Inferior parietal cortex (tissue), 1 donor: ENCODE data around the gene PTPRF.

Experiments
- DNase-seq: peaks from one replicate; pipeline ENCODE4 v3.0.0-alpha.2; 2016; ENCODE audit errors: extremely low spot score

The PTPRF gene

DNA sequence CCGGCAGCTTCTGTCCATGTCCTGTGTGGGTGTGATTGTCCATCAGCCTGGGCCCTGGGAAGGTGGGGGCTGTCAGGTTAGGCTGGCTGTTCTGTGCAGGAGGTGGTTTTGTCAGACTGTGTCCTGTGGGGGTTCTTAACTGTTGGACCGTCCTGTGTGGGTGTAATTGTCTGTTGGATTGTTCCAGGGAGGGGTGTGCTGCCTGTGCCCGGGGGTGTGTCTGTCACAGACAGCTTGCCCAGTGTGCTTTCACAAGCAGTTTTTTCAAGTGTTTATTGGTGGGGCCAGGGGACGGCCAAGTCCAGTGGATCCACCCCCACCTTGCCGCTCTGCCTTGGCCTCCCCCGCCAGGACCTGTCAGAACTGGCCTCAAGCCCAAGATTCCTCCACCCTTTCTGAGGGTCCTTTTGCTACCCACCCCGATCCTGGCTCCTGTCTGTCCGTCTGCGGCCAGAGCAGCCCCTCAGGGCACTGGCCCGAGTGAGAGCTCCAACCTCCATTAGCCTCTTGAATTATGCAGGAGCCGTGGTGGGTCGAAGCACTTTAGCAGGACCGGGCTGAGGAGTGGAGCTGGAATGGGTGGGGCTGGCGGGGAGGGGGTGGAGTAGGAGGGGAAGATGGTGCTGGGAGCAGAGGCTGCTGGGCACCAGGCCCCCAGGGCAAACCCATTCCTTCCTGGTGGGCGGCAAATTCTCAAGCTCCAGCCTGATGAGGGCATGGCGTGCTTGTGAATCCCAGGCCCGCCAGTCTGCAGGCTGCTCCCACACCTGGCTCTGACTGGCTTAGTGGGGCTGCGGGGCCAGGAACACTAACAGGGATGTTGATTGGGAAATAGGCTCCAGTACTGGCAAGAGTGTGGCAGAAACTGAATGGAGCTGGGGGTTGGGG lies 47.2 kb downstream of the PTPRF start:
- no peak for DNase-seq

DNA sequence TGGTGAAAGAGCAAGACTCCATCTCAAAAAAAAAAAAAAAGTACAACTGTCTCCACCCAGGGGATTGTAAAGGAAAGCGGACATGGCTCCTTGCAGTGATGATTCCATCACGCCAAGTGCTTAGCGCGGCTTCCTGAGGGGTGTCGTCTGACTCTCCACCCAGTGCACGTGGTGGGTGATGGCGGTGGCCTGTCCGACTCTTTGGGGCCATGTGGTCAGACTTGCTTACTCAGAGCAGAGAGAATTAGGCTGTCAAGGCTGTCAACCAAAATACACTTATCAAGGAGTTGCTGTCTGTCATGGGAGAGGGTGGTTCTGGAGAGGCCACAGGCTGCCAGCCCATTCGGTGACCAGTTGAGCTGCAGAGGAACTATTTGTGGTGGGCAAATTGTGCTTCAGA lies 49.4 kb downstream of the PTPRF start:
- no peak for DNase-seq

DNA sequence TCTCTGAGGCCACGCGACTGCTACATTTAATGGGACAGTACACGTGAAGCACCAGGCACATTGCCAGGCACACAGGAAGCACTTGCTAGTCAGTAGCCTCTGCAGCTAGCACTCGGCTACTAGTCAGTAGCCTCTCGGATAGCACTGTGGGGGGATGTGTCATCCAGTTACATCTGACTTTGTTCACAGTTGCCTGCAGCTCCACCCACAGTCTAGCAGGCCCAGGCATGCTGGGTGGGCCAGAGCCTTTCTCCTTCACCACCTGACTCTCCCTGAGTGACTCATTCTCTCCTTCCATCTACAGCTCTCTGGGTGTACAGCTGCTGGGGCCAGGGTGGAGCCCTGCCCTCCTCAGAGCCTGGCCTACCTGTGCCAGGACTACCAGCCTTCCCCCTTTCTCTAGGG lies 51.5 kb downstream of the PTPRF start:
- DNase-seq = peak; percentile 70

DNA sequence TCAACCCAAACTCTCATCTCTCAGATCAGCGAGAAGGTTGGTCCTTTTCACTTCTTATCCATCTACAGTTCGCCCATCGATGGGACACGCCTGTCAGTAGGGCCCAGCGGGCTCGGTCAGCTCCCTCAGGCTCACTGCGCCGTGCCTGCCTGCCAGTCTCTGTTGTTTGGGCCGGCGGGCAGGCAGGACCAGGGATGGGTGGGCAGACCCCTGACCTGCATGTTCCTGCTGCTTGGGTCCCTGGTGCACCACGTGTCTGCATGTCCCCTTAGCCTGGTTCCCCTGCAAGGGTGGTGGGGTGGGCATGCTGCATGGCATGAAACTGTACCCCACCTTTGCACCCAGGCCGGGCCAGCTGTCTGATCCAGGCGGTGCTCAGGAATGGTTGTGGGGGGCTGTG lies 52.4 kb downstream of the PTPRF start:
- no peak for DNase-seq

DNA sequence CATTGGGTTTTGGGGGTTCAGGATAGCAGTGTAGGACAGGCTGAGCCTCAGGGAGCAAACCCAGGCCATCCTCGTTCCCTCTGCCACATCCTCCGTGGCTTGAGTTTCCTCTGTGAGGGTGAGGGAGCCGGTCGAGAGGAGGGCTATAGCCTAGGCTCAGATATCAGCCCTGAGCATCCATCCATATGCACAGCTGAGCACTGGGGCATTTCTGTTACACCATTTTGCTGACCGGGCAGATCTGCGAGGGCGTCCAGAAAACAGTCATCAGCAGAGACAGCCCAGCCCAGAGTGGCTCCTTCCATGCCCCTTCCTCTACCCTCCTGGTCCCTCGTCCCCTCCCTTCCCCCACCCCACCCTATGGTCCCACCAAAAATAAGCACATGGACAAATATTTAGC lies 53.5 kb downstream of the PTPRF start:
- DNase-seq = no peak

DNA sequence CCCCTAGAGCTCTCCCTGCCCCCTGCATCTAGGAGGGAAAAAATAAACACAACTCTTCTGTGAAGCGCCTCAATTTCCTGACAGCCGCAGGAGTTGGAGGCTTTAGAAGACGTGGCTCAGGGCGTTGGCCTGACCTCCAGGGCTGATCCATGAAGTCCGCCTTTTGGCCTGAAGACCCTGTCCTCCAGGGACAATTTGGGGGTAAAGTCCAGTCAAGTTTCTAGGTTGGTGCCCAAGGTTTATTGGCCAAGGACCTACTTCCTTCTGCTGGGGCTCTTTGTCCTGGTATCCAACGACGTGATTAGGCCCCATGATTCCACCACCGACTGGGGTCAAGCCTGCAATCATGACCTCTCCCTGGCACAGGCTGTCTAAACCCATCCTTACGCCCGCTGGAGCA lies 54.9 kb downstream of the PTPRF start:
- DNase-seq = no peak

DNA sequence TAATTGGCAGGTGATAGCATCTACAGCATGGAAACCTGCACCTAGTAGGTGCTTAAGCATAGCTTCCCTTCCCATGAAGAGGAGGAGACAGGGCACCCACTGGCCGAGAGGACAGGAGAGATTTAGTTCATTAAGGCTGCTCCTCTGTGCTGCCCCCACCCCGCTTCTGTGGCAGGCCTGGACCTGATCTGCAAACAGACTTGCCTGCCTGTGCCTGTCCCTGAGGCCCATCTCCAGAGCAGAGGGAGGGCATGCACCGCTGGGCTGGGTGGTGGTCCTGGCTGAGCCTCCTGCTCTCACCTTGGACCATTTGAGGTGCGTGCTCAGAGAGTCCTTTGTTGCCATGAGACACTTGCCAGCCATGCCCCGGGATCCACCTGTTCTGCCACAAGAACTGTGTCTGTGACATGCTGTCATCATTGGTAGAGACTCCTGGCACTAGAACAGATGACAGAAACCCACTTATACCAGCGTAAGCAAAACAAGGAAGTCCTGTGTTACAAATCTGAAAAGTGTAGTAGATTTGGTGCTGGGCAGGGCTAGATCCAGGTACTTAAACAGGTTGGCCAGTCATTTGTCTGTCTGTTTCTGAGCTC lies 55.6 kb downstream of the PTPRF start:
- DNase-seq = no peak

DNA sequence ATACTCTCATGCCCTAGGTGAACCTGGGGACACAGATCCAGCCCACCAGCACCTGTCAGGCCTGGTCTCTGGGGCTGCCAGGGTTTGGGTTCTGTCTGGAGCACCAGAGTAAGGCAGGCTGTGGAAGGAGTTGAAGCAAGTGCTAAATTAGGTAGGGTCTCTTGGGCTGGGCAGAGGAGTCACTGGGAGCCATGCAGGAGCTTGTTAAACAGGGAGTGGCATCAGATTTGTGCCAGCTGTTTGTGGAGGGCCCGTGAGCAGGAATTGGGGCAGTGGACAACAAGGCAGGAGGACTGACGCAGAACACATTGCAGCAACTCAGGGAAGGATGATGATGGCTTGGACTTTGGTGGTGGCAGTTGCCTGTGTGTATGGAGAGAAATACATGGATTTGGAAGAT lies 56.3 kb downstream of the PTPRF start:
- DNase-seq = no peak

DNA sequence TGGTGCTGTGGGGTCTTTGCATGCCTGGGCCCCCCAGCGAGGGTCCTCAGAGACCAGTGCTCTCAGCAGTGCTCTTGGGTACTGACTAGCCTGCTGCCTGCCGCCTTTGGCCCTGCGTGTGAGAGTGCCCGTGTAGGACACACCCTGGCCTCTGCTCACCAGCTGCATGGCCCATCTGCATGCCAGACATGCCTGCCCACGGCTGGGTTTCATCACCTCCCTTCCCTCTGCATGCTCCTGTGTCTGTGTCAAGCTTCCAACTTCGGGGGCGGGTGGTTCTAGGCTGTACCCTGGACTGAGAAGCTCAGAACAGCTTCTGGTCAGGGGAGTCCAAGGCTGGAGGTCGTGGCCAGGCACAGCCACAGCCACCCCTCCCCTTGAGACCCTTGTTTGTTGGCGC lies 56.9 kb downstream of the PTPRF start:
- no peak for DNase-seq

DNA sequence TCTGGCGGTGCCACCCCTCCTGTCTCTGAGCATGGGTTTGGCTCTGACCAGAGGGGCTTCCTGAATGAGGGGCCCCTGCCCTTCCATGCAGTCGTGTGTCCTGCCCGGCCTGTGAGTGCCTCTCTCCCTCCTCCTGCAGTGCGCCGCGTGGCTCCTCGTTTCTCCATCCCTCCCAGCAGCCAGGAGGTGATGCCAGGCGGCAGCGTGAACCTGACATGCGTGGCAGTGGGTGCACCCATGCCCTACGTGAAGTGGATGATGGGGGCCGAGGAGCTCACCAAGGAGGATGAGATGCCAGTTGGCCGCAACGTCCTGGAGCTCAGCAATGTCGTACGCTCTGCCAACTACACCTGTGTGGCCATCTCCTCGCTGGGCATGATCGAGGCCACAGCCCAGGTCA lies 57.9 kb downstream of the PTPRF start:
- DNase-seq = no peak

DNA sequence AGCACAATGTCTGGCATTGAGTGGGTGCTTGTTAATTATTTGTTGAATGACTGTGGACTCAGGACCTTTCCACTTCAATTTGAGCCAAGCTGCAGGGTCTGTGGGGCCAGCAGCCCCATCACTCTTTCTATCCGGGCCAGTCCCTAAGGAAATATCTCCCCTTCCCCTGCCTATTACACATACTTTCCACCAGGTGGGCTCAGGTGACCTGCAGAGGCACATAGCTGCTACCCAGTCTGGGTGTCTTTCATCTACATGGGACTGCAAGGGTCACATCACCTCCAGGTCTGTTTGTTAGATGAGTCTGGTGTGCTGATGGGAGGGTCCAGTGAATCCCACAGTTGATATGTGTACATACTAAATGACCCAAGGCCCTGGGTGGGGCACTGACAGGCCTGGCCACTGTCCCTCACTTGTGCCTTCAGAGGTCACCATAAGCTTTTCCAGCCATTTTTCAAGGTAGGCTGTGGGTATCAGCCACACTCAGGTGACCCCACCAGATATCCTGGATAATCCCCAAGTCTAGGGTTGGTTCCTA lies 59.8 kb downstream of the PTPRF start:
- DNase-seq = no peak

DNA sequence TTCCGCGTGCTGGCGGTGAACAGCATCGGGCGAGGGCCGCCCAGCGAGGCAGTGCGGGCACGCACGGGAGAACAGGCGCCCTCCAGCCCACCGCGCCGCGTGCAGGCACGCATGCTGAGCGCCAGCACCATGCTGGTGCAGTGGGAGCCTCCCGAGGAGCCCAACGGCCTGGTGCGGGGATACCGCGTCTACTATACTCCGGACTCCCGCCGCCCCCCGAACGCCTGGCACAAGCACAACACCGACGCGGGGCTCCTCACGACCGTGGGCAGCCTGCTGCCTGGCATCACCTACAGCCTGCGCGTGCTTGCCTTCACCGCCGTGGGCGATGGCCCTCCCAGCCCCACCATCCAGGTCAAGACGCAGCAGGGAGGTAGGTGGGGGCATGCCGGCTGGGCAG lies 60.5 kb downstream of the PTPRF start:
- DNase-seq = no peak

DNA sequence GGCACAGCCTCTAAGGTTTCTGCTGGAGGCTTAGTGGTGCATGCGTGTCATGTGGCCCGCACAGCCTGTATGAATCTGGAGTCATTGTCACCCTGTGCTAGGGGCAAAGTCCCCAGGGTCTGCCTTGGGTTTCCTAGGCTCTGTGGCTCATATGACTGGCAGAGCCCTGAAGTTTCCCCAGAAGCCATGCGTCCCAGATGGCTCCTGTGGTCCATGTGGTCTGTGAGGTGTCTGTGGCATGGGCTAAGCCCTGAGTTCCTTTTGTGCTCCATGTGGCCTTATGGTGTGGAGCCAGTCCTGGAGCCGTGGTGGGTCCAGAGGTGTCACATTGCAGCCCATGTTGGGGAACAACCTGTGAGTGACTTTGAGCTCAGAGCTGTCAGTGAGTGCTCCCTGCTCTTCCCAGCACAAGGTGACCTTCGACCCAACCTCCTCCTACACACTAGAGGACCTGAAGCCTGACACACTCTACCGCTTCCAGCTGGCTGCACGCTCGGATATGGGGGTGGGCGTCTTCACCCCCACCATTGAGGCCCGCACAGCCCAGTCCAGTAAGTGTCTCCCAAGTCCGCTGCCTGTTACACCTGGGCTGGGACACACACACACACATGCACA lies 61.5 kb downstream of the PTPRF start:
- no peak for DNase-seq

DNA sequence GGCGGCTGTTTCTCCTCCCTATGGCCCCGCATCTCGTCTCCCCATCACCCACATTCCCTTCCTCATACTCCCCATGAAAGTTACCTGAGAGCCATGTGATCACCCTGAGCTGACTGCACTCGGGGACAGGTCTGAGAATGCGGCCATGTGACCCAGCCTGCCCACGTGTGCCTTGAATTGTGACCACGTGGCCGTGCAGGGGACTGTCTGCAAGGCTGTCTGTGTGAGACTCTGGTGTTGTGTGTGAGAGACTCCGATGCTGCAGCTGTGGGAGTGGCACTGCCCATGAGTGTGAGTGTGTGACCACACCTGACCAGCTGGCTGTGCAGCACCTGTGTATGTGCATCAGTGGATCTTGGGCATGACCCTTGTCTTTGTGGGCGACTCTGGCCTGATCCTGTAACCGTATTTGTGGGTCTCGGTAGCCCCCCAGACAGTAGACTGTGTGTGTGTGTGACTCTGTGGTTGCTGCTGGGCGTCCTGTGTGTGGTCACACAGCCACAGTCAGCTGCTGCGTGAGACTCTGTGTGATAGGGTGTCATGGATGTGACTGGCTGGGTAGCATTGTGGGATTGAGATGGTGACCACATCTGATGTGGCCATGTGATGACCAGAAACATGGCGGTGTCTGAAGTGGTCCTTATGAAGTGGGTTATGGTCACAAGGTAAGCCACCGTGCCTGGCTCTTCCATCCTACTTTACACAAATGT lies 62.4 kb downstream of the PTPRF start:
- DNase-seq = no peak

DNA sequence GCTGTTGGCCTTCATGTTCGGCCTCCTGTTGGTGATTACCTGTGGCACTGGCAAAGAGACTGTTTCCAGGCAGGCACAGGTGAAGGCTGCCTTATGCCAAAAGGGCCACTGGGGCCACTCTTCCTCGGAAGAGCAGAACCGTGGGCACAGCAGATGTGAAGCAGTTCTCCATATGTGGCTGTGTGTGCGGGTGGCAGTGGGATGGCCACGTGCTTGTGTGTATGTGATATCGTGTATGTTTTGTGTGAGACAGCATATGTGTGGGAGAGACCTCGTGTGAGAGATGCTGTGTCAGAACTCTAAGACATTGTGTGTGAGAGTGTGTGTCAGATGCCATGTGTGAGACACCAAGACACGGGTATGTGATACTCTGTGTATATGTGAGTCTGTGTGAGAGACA lies 65.9 kb downstream of the PTPRF start:
- no peak for DNase-seq

DNA sequence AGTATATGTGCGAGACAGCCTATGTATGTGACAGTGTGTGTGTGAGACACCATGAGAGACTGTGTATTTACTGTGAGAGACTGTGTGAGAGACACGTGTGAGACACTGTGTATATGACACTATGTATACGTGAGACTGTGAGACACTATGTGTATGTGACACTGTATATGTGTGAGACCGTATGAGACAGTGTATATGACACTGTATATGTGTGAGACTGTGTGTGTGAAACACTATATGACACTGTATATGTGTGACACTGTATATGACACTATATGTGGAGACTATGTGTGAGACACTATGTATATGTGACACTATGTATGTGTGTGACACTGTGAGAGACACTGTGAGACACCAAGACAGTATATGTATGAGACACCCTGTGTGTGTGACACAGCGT lies 66.3 kb downstream of the PTPRF start:
- DNase-seq = no peak

DNA sequence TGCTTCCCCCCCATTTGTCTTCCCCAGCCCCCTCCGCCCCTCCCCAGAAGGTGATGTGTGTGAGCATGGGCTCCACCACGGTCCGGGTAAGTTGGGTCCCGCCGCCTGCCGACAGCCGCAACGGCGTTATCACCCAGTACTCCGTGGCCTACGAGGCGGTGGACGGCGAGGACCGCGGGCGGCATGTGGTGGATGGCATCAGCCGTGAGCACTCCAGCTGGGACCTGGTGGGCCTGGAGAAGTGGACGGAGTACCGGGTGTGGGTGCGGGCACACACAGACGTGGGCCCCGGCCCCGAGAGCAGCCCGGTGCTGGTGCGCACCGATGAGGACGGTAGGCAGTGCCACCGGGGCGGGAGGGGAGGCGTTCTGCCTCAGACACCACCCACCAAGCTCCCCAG lies 67.0 kb downstream of the PTPRF start:
- DNase-seq = no peak

DNA sequence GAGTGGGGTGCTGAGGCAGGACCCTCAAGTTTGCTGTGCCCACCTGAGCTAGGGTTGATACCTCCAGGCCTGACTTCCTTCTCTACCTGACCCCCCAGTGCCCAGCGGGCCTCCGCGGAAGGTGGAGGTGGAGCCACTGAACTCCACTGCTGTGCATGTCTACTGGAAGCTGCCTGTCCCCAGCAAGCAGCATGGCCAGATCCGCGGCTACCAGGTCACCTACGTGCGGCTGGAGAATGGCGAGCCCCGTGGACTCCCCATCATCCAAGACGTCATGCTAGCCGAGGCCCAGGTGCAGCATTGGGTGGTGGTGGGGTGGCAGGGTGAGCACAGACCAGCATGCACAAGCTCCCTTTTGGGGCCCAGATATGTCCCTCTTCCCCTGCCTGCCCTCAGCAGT lies 67.9 kb downstream of the PTPRF start:
- DNase-seq = no peak

DNA sequence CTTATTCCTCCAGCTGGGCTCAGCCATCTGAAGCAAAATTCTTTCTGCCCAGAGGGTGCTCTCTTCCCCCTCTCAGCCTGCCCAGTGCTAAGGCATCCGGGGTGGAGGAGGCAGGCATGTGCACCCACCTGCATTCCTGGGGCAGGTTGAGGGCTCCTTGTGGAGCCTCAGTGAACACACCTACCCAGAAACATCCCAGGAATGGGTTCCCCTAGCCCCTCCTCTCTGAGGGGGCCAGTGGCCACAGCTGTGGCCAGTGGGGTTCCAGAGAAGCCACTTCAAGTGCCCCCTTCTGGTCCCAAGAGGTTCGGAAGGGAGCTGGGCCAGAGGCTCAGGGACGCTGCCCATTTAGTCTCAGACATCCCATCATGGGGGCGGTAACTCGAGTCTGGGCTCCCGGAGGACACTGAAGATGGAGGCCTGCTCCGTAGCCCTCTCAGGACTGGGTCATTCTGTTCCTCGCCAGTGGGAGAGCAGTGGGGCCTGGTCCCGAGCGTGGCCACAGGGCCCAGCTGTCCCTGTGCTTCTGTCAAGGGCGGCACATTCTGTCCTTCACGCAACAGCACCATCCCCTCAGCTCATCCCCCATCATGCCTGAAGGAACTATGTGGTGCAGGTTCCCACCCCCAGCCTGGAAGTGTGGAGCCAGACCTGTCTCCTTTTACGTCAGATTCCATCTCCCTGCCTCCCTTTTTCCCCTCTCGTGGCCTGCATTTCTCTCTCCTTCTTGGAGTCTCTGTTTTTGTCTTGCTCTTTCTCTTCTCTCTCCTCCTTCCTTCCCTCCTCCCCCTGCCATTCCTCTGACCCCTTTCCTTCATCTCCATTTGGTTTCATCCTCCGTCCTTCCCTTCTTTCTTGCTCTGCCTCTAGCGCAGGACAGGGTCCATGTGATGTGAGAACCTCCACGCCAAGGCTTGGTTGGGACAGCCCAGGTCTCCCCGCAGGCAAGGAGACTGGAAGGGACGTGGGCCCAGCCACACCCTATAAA lies 69.6 kb downstream of the PTPRF start:
- DNase-seq = no peak

DNA sequence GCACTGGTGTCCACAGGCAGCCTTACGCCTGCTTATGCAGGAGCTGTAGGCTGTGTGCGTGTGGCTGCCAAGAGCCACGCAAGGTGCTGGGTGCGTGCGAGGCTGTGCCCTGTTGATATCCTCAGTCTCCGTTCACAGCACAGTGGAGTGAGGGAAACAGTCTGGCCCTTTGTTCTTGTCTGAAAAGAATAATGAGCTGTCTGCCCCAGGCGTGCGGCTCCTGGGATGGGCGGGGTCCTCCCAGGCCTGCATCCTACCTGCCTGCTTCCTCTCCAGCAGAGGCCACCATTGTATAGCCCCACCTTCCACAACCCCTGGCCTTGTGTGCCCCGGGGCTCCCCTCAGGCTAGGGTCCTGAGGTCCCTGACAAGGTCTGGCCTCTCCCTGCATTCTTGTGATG lies 72.3 kb downstream of the PTPRF start:
- no peak for DNase-seq

DNA sequence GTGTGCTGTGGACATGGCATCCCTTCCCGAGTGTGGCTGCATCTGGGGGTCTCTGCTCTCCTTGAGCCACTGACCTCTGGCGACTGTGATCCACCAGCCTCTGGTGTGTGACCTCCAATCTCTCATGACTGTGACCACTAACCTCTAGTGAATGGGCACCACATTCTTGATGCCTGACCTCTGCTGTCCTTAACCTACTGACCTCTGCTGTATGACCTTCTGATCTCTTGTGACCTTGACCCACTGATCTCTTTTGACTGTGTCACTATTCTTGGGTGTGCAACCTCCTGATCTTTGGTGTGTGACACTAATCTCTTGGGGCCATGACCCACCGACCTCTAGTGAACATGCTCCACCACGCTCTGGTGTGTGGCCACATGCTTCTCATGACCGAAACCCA lies 73.5 kb downstream of the PTPRF start:
- no peak for DNase-seq
